Mucosa of descending colon (tissue), 3 donors: ENCODE measurements around the gene TAF4. TPM values are rescaled to one million over a fixed set of nuclear protein-coding genes. Genes with fewer than 3 reads are reported as not detected.

Experiments used
- ATAC-seq: fragments of 200-7000 bp; cut with Tn5 transposase; one replicate; pipeline ENCODE4 v1.9.1; 2020; ENCODE audit warnings: mild to moderate bottlenecking, moderate library complexity
- DNase-seq, 3 donors: peaks; one replicate each; pipeline ENCODE4 v3.0.0-alpha.2; 2020
- H3K36me3 ChIP-seq: fragments of 200-600 bp; one replicate; pipeline ENCODE4 v1.8.0; 2021; ENCODE audit warnings: low read depth, mild to moderate bottlenecking
- H3K4me1 ChIP-seq: fragments of 200-600 bp; one replicate; pipeline ENCODE4 v1.8.0; 2021; ENCODE audit warnings: low read depth, mild to moderate bottlenecking
- H3K4me3 ChIP-seq: fragments of 200-600 bp; one replicate; pipeline ENCODE4 v1.8.0; 2021; ENCODE audit warnings: mild to moderate bottlenecking
- H3K9me3 ChIP-seq: fragments of 200-600 bp; one replicate; pipeline ENCODE4 v1.8.0; 2021; ENCODE audit warnings: mild to moderate bottlenecking
- intact Hi-C, 2 donors: fragments of 100-400 bp; cut with DNase I in 1 of 2; cut with micrococcal nuclease in 1 of 2; formaldehyde crosslinking; loops; one replicate each; pipeline versions ENCODE4 v1.11.0 to v1.11.1; 2022; cut with DNase I, micrococcal nuclease
- total RNA-seq, 3 donors: library from RNA; stranded (reverse); fragmentation: NEBNext Ultra II Directional in 2 of 3; extraction: Animal tissue kit (Norgen Biotek cat#: 25700) in 2 of 3; gene quantifications; one replicate each; pipeline versions ENCODE4 v1.2.1 to v1.2.4, GENCODE V29; 2021 to 2023
- TF ChIP-seq, protein P1 (sequence below): fragments of 200-600 bp; IDR thresholded peaks from one replicate; pipeline ENCODE4 v1.8.0; 2022; ENCODE audit warnings: antibody characterized with exemption, mild to moderate bottlenecking
- donor health status: DM: no; HTN: no; CAD: no; lungs with moderate emphysema.
- donor health status: DM: no; HTN: no; CAD: no.
- donor health status: DM: no; HTN: yes; CAD: no.

TAF4 gene
- total RNA-seq, 3 donors from 2014 or later = 23.8 to 28.3 (median 27.5) TPM

DNA sequence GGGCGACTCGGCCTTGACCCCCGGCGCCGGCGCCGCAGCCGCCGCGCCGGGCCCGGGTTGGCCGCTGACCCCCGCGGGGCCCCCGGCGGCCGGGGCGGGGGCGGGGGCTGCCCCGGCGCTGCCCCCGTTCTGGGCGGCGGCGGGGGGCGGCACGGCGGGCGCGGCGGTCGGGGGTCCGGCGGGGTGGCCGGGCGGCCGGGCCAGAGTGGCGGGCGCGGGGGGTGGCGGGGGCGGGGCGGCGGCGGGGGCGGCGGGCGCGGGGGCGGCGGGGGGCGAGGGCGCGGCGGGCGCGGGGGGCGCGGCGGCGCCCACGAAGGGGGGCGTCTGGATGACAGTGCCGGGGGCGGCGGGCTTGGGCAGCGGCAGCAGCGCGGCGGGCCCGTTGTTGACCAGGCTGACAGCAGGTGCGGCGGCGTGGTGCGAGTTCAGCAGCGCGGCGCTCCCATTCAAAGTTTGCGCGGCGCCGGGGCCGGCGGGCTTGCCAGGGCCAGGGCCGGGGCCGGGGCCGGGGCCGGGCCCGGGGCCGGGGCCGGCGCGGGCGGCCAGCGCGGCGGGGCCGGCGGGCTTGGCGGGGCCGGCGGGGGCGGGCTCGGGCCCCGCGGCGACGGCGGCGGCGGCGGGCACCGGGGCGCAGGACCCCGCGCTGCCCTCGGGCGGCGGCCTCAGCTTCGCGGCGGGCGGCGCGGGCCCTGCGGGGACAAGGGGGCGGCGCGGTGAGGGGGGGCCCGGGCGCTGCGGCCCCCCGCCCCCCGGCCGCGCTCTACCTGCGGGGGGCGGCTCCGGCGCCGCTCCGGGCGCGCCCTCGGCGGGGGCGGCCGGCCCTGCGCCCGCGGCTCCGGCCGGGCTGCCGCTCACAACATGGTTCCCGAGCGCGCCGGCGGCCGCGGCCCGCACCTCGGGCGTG is 659 bp downstream of the TAF4 start:
- TF ChIP-seq, protein P1, sequence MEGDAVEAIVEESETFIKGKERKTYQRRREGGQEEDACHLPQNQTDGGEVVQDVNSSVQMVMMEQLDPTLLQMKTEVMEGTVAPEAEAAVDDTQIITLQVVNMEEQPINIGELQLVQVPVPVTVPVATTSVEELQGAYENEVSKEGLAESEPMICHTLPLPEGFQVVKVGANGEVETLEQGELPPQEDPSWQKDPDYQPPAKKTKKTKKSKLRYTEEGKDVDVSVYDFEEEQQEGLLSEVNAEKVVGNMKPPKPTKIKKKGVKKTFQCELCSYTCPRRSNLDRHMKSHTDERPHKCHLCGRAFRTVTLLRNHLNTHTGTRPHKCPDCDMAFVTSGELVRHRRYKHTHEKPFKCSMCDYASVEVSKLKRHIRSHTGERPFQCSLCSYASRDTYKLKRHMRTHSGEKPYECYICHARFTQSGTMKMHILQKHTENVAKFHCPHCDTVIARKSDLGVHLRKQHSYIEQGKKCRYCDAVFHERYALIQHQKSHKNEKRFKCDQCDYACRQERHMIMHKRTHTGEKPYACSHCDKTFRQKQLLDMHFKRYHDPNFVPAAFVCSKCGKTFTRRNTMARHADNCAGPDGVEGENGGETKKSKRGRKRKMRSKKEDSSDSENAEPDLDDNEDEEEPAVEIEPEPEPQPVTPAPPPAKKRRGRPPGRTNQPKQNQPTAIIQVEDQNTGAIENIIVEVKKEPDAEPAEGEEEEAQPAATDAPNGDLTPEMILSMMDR = no peak
- DNase-seq = peak in 2 of 3 donors; percentile 24 to 58

GRCh38 chr20:62063981-62064769 is 1.5 kb downstream of the TAF4 start:
- H3K4me1 ChIP-seq = peaks cover 33% of the 10 kb centered on the region
- H3K4me3 ChIP-seq = peak overlapping the region; percentile 36
- no peaks in the 10 kb centered on the region for H3K9me3 ChIP-seq
- TF ChIP-seq, protein P1 = no peak
- H3K36me3 ChIP-seq = no peaks in the 10 kb centered on the region
- intact Hi-C loops = loop anchor here in 1 of 2 donors (5.0 kb wide), 1 partner anchor 78 kb away; the partner anchor contains the start of genes PSMA7 and SS18L1
- ATAC-seq (peak; percentile 59), DNase-seq (peak; percentile 57 to 77 (median 77))

More for the DNA sequence above, 659 bp downstream of the TAF4 start:
- Histone ChIP-seq H3K36me3 (no peaks in the 10 kb centered on the region), H3K9me3 (no peaks in the 10 kb centered on the region), H3K4me3 (peak overlapping the region; percentile 44), H3K4me1 (peaks cover 40% of the 10 kb centered on the region)
- intact Hi-C loops = loop anchor here in 1 of 2 donors (5.0 kb wide), 2 partner anchors 57 to 77 kb away; partner anchors contain the start of genes LSM14B, PSMA7 and SS18L1
- ATAC-seq = peak; percentile 1

DNA sequence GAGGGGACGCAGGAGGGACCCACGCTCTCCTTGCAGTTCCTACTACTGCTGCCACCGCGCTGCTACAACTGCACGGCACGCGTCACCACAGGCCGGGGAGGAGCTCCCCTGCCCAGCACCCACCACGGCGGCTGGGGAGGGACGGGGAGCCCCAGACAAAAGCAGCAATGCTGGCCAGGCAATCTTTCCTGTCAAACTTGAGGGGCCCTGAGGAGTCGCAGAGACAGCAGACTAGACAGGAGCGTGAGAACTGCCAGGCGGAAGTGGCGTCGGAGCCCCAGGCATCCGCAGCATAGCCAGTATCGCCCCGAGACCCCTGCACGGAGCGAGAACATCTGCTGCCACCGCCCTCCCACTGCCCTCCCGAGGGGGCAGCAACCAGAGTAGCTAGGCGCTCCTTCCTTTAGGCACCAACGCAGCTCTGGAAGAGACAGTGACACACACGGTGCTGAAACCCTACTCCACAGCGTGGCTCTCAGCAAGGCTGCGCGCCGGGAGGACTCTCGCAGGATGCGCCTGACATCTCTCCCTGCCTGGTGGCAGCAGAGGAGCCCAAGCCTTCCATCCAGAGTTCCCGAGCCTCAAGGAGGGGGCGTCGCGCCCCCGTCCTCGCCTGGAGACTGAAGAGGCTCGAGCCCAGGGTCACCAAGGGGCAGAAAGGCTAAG is 2.2 kb downstream of the TAF4 start:
- H3K4me1 ChIP-seq = peaks cover 28% of the 10 kb centered on the region
- intact Hi-C loops = loop anchor here in 1 of 2 donors (5.0 kb wide), 1 partner anchor 79 kb away; the partner anchor contains the start of genes PSMA7 and SS18L1
- no peaks in the 10 kb centered on the region for H3K36me3 ChIP-seq
- no peak overlapping the region for H3K4me3 ChIP-seq
- DNase-seq (peak in 2 of 3 donors; percentile 12 to 41), ATAC-seq (no peak)
- TF ChIP-seq, protein P1 = no peak
- no peaks in the 10 kb centered on the region for H3K9me3 ChIP-seq

DNA sequence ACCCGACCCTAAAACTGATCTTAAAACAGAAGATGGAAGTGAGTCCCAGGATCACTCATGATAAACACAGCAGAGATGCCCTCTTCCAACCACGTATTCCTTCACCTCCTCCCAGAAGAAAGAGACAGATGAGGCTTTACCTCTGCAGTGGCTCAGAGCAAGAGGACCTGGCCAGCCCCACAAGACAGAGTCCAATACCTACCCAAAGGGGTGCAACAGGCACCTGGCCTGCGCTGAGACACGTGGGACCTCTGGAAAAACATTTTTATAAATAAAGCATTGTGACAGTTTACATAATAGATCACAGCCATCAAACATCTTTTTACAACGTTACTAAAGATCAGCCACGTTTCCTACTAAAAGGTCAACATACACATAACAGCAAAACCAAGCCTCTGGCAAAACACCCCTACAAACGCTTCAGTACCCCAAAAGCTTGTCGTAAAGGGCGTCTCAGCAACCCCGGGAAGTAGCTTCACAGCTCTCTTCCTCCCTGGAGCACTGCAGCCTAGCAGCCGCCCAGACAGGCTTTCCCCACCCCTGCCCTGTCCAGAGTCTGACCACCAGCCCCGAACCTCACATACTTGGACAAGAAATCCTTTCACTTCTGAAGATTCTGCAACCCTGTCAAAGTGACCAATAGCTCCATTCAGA is 2.9 kb downstream of the TAF4 start:
- Histone ChIP-seq H3K4me3 (no peak overlapping the region), H3K4me1 (peaks cover 21% of the 10 kb centered on the region), H3K9me3 (no peaks in the 10 kb centered on the region), H3K36me3 (no peaks in the 10 kb centered on the region)
- TF ChIP-seq, protein P1 = no peak
- intact Hi-C loops = loop anchor here in 1 of 2 donors (5.0 kb wide), 1 partner anchor 80 kb away; the partner anchor contains the start of genes PSMA7 and SS18L1
- ATAC-seq (no peak), DNase-seq (no peak)
